PC-3 (cell line): ENCODE results near the gene GRIP1. TPM values are rescaled to one million over a fixed set of nuclear protein-coding genes. Genes with fewer than 3 reads are reported as not detected.

Experiments
- ATAC-seq: fragments of 200-7000 bp; cut with Tn5 transposase; 2 replicates; pipeline ENCODE4 v1.9.1; 2020; ENCODE audit warnings: mild to moderate bottlenecking, moderate library complexity
- BruUV-seq: library from RNA; stranded (reverse); fragments of 400-500 nt; replicated peaks from 2 replicates; lab custom pipeline; 2021; lab: Mats Ljungman, UMichigan
- CTCF ChIA-PET: fragments of 300-600 bp; sonication (Branson Sonifier 250); formaldehyde crosslinking; loops from one replicate; lab custom pipeline; 2022; ENCODE audit warnings: antibody characterized with exemption; lab: Charles Lee
- POLR2A ChIA-PET: fragments of 300-600 bp; sonication (Branson Sonifier 250); formaldehyde crosslinking; loops from one replicate; lab custom pipeline; 2022; ENCODE audit warnings: antibody characterized with exemption; ENCODE audit not compliant: unreplicated experiment; lab: Charles Lee
- DNase-seq: peaks from one replicate; pipeline ENCODE4 v3.0.0-alpha.2; 2015
- H2AFZ ChIP-seq: fragments of 300-600 bp; sonication (generic); 2 replicates; pipeline ENCODE4 v1.6.0; 2016; ENCODE audit warnings: antibody characterized with exemption, low read length
- H3F3A ChIP-seq: fragments of 300-600 bp; sonication (generic); one replicate; pipeline ENCODE4 v1.6.0; 2017; ENCODE audit warnings: antibody characterized with exemption, low read length, control low read depth, mild to moderate bottlenecking; ENCODE audit not compliant: unreplicated experiment
- H3K27ac ChIP-seq: fragments of 300-600 bp; sonication (generic); 2 replicates; pipeline ENCODE4 v1.5.1; 2016; ENCODE audit warnings: mild to moderate bottlenecking, low read length
- H3K27me3 ChIP-seq: fragments of 300-600 bp; sonication (generic); 2 replicates; pipeline ENCODE4 v1.6.1; 2016; ENCODE audit warnings: low read length, mixed read lengths
- H3K36me3 ChIP-seq: fragments of 300-600 bp; sonication (generic); 2 replicates; pipeline ENCODE4 v1.6.1; 2016; ENCODE audit warnings: low read depth, mixed run types, low read length, mixed read lengths
- H3K4me1 ChIP-seq: fragments of 300-600 bp; sonication (generic); 2 replicates; pipeline ENCODE4 v1.5.1; 2016; ENCODE audit warnings: low read length; ENCODE audit not compliant: insufficient read depth
- H3K4me2 ChIP-seq: fragments of 300-600 bp; sonication (generic); 2 replicates; pipeline ENCODE4 v1.6.0; 2016; ENCODE audit warnings: low read length
- H3K4me3 ChIP-seq: fragments of 300-600 bp; sonication (generic); 2 replicates; pipeline ENCODE4 v1.5.1; 2016; ENCODE audit warnings: mild to moderate bottlenecking, low read length, mixed read lengths
- H3K79me2 ChIP-seq: fragments of 300-600 bp; sonication (generic); 2 replicates; pipeline ENCODE4 v1.6.1; 2017; ENCODE audit warnings: low read length, mixed read lengths
- H3K9ac ChIP-seq: fragments of 300-600 bp; sonication (generic); 2 replicates; pipeline ENCODE4 v1.6.0; 2016; ENCODE audit warnings: mild to moderate bottlenecking, low read length
- H3K9me2 ChIP-seq: fragments of 300-600 bp; sonication (generic); replicated peaks from 2 replicates; pipeline ENCODE4 v1.6.1; 2016; ENCODE audit warnings: mixed run types, low read length, mixed read lengths
- H3K9me3 ChIP-seq: fragments of 300-600 bp; sonication (generic); 2 replicates; pipeline ENCODE4 v1.6.1; 2016; ENCODE audit warnings: low read length, mixed read lengths
- H4K20me1 ChIP-seq: fragments of 300-600 bp; sonication (generic); 2 replicates; pipeline ENCODE4 v1.6.1; 2016; ENCODE audit warnings: low read length, mixed read lengths
- CTCF ChIP-seq: fragments of 300-600 bp; sonication (generic); conservative IDR thresholded peaks from 2 replicates; pipeline ENCODE4 v1.5.1; 2017; ENCODE audit warnings: antibody characterized with exemption, low read depth, mild to moderate bottlenecking, low read length
- EZH2 ChIP-seq: fragments of 300-600 bp; sonication (generic); IDR thresholded peaks from one replicate; pipeline ENCODE4 v1.6.1; 2017; ENCODE audit warnings: antibody characterized with exemption, mild to moderate bottlenecking, low read length; ENCODE audit not compliant: unreplicated experiment
- EZH2phosphoT487 ChIP-seq: fragments of 300-600 bp; sonication (generic); IDR thresholded peaks from 2 replicates; pipeline ENCODE4 v1.6.1; 2018; ENCODE audit warnings: mild to moderate bottlenecking, antibody characterized with exemption, low read length, borderline replicate concordance
- intact Hi-C: fragments of 100-400 bp; cut with micrococcal nuclease; formaldehyde crosslinking; loops from 2 replicates; pipeline ENCODE4 v1.9.0; 2023
- total RNA-seq: library from RNA; depleted of rRNA; stranded (reverse); fragments of >200 nt; gene quantifications from 2 replicates; pipeline ENCODE4 v1.2.3, GENCODE V29; 2014

Gene GRIP1
- total RNA-seq, 1 experiment from 2014 or later = 2.0 TPM

- no TSS peak for BruUV-seq
- Histone ChIP-seq H4K20me1 (no peaks in the 10 kb centered on the region), H3K36me3 (no peaks in the 10 kb centered on the region), H3K27me3 (no peaks in the 10 kb centered on the region), H3K4me1 (peaks cover 15% of the 10 kb centered on the region), H2AFZ (no peak overlapping the region), H3F3A (no peaks in the 10 kb centered on the region), H3K9ac (no peak overlapping the region), H3K4me2 (no peak overlapping the region), H3K9me2 (no peaks in the 10 kb centered on the region), H3K9me3 (no peaks in the 10 kb centered on the region), H3K4me3 (no peak overlapping the region), H3K27ac (no peak overlapping the region), H3K79me2 (no peaks in the 10 kb centered on the region)
- TF ChIP-seq EZH2phosphoT487 (no peak), CTCF (no peak), EZH2 (no peak)
- ChIA-PET POLR2A (no interaction called here), CTCF (no interaction called here)
- no peak for ATAC-seq
- intact Hi-C loops = no loop called here
- no peak for DNase-seq
Observed at GRCh38 chr12:66636771-66637170, 42.1 kb downstream of the GRIP1 start.

- POLR2A ChIA-PET = interaction anchor here (0.6 kb wide), 1 partner anchor 464 kb away, joined by 4 read pairs; the partner anchor contains the start of gene TMBIM4
- H2AFZ ChIP-seq = no peak overlapping the region
- H3K79me2 ChIP-seq = no peaks in the 10 kb centered on the region
- CTCF ChIA-PET = no interaction called here
- DNase-seq = peak; percentile 86
- peak overlapping the region; percentile 30; the same call in 1 of the 2 replicates for H3K4me2 ChIP-seq
- no TSS peak for BruUV-seq
- intact Hi-C loops = no loop called here
- no peaks in the 10 kb centered on the region for H3K27me3 ChIP-seq
- H3K9me3 ChIP-seq = no peaks in the 10 kb centered on the region
- TF ChIP-seq CTCF (no peak), EZH2 (no peak), EZH2phosphoT487 (no peak)
- H3K4me1 ChIP-seq = peaks cover 15% of the 10 kb centered on the region
- H3K27ac ChIP-seq = peak overlapping the region; percentile 16; the same call in 1 of the 2 replicates
- peak; percentile 93 for ATAC-seq
- no peak overlapping the region for H3K9ac ChIP-seq
- no peak overlapping the region for H3K4me3 ChIP-seq
- no peaks in the 10 kb centered on the region for H3K9me2 ChIP-seq
- H3K36me3 ChIP-seq = no peaks in the 10 kb centered on the region
- no peaks in the 10 kb centered on the region for H4K20me1 ChIP-seq
- no peaks in the 10 kb centered on the region for H3F3A ChIP-seq
Observed at GRCh38 chr12:66633676-66634075, 45.2 kb downstream of the GRIP1 start.

GRCh38 chr12:66629138-66629870 lies 49.6 kb downstream of the GRIP1 start:
- no peak for ATAC-seq
- H3K4me3 ChIP-seq = no peak overlapping the region
- no peaks in the 10 kb centered on the region for H3K9me3 ChIP-seq
- H3K9me2 ChIP-seq = no peaks in the 10 kb centered on the region
- intact Hi-C loops = no loop called here
- H3K27ac ChIP-seq = no peak overlapping the region
- H3K9ac ChIP-seq = no peak overlapping the region
- H3K4me2 ChIP-seq = no peak overlapping the region
- H4K20me1 ChIP-seq = no peaks in the 10 kb centered on the region
- DNase-seq = no peak
- H2AFZ ChIP-seq = no peak overlapping the region
- no peaks in the 10 kb centered on the region for H3K27me3 ChIP-seq
- H3K36me3 ChIP-seq = no peaks in the 10 kb centered on the region
- H3K79me2 ChIP-seq = no peaks in the 10 kb centered on the region
- no peak for TF ChIP-seq EZH2phosphoT487
- no peak for TF ChIP-seq CTCF
- TF ChIP-seq EZH2 = no peak
- peaks cover 11% of the 10 kb centered on the region for H3K4me1 ChIP-seq
- ChIA-PET POLR2A (no interaction called here), CTCF (no interaction called here)
- BruUV-seq = no TSS peak
- H3F3A ChIP-seq = no peaks in the 10 kb centered on the region
